Measurements from ENCODE around the gene RAPGEF5.
A peak's percentile ranks its signal among the peaks of the same experiment; 100 is the strongest.

The RAPGEF5 gene

GRCh38 chr7:22286436-22286835 lies 70.5 kb downstream of the RAPGEF5 start:
- Histone ChIP-seq H3K36me3 (ENCODE audit: control insufficient read depth, insufficient read depth, low read length) (no peaks in the 10 kb centered on the region), H3K9me3 (ENCODE audit: control insufficient read depth, low read length) (no peaks in the 10 kb centered on the region), H3K4me3 (ENCODE audit: low read depth, low read length) (no peak overlapping the region), H3K79me2 (peaks cover 2% of the 10 kb centered on the region), H3K4me2 (ENCODE audit: low read length) (no peak overlapping the region), H3K9ac (no peak overlapping the region), H2AFZ (no peak overlapping the region), H3K27me3 (ENCODE audit: control insufficient read depth, insufficient read depth, low read length) (no peaks in the 10 kb centered on the region), H3K4me1 (no peaks in the 10 kb centered on the region), H3K27ac (no peak overlapping the region)
- TF ChIP-seq CTCF (IDR thresholded peaks at IDR 0.05), result no peak

- no peak overlapping the region for H3K4me2 ChIP-seq (ENCODE audit: low read length)
- no peak overlapping the region for H3K27ac ChIP-seq
- H3K4me3 ChIP-seq (ENCODE audit: low read depth, low read length), result no peak overlapping the region
- no peak overlapping the region for H2AFZ ChIP-seq
- H3K9me3 ChIP-seq (ENCODE audit: control insufficient read depth, low read length), result no peaks in the 10 kb centered on the region
- H3K27me3 ChIP-seq (ENCODE audit: control insufficient read depth, insufficient read depth, low read length), result no peaks in the 10 kb centered on the region
- no peak overlapping the region for H3K9ac ChIP-seq
- no peaks in the 10 kb centered on the region for H3K36me3 ChIP-seq (ENCODE audit: control insufficient read depth, insufficient read depth, low read length)
- peaks cover 3% of the 10 kb centered on the region for H3K79me2 ChIP-seq
- peaks cover 2% of the 10 kb centered on the region for H3K4me1 ChIP-seq
- no peak for TF ChIP-seq CTCF (IDR thresholded peaks at IDR 0.05)
These were observed 75.5 kb downstream of the RAPGEF5 start for GRCh38 chr7:22281481-22281880.

GRCh38 chr7:22280031-22280430 lies 76.9 kb downstream of the RAPGEF5 start:
- Histone ChIP-seq H3K4me1 (peaks cover 2% of the 10 kb centered on the region), H3K9me3 (ENCODE audit: control insufficient read depth, low read length) (no peaks in the 10 kb centered on the region), H3K4me2 (ENCODE audit: low read length) (no peak overlapping the region), H3K79me2 (peaks cover 3% of the 10 kb centered on the region), H3K27ac (no peak overlapping the region), H3K9ac (no peak overlapping the region), H3K4me3 (ENCODE audit: low read depth, low read length) (no peak overlapping the region), H3K36me3 (ENCODE audit: control insufficient read depth, insufficient read depth, low read length) (no peaks in the 10 kb centered on the region), H2AFZ (peak overlapping the region; percentile 6), H3K27me3 (ENCODE audit: control insufficient read depth, insufficient read depth, low read length) (no peaks in the 10 kb centered on the region)
- no peak for TF ChIP-seq CTCF (IDR thresholded peaks at IDR 0.05)

- no peak overlapping the region for H3K4me2 ChIP-seq (ENCODE audit: low read length)
- no peaks in the 10 kb centered on the region for H3K9me3 ChIP-seq (ENCODE audit: control insufficient read depth, low read length)
- H3K27ac ChIP-seq, result no peak overlapping the region
- H3K4me1 ChIP-seq, result peaks cover 2% of the 10 kb centered on the region
- no peak overlapping the region for H3K4me3 ChIP-seq (ENCODE audit: low read depth, low read length)
- no peak overlapping the region for H2AFZ ChIP-seq
- TF ChIP-seq CTCF (IDR thresholded peaks at IDR 0.05), result no peak
- peaks cover 3% of the 10 kb centered on the region for H3K79me2 ChIP-seq
- no peak overlapping the region for H3K9ac ChIP-seq
- no peaks in the 10 kb centered on the region for H3K27me3 ChIP-seq (ENCODE audit: control insufficient read depth, insufficient read depth, low read length)
- no peaks in the 10 kb centered on the region for H3K36me3 ChIP-seq (ENCODE audit: control insufficient read depth, insufficient read depth, low read length)
These were observed 78.3 kb downstream of the RAPGEF5 start for GRCh38 chr7:22278660-22279059.

GRCh38 chr7:22277375-22277774 lies 79.6 kb downstream of the RAPGEF5 start:
- Histone ChIP-seq H3K4me3 (ENCODE audit: low read depth, low read length) (no peak overlapping the region), H3K27ac (no peak overlapping the region), H2AFZ (no peak overlapping the region), H3K27me3 (ENCODE audit: control insufficient read depth, insufficient read depth, low read length) (no peaks in the 10 kb centered on the region), H3K79me2 (peaks cover 3% of the 10 kb centered on the region), H3K4me1 (peaks cover 2% of the 10 kb centered on the region), H3K4me2 (ENCODE audit: low read length) (no peak overlapping the region), H3K9ac (no peak overlapping the region), H3K9me3 (ENCODE audit: control insufficient read depth, low read length) (no peaks in the 10 kb centered on the region), H3K36me3 (ENCODE audit: control insufficient read depth, insufficient read depth, low read length) (no peaks in the 10 kb centered on the region)
- TF ChIP-seq CTCF (IDR thresholded peaks at IDR 0.05), result no peak

Measured in parathyroid adenoma (tissue), 2 donors.